Umbilical cord (tissue), 2 donors: ENCODE data around the gene ZNF689. TPM values are rescaled to one million over a fixed set of nuclear protein-coding genes. Genes with fewer than 3 reads are reported as not detected.

Experiments used
- DNase-seq: peaks from one replicate; pipeline ENCODE4 v3.0.0-alpha.2; 2015; ENCODE audit warnings: low spot score
- total RNA-seq: library from RNA; depleted of rRNA; stranded (reverse); fragments of >200 nt; gene quantifications from one replicate; pipeline ENCODE4 v1.2.3, GENCODE V29; 2014; ENCODE audit warnings: low replicate concordance; ENCODE audit not compliant: insufficient read depth

The ZNF689 gene
- total RNA-seq: 8.2 TPM

DNA sequence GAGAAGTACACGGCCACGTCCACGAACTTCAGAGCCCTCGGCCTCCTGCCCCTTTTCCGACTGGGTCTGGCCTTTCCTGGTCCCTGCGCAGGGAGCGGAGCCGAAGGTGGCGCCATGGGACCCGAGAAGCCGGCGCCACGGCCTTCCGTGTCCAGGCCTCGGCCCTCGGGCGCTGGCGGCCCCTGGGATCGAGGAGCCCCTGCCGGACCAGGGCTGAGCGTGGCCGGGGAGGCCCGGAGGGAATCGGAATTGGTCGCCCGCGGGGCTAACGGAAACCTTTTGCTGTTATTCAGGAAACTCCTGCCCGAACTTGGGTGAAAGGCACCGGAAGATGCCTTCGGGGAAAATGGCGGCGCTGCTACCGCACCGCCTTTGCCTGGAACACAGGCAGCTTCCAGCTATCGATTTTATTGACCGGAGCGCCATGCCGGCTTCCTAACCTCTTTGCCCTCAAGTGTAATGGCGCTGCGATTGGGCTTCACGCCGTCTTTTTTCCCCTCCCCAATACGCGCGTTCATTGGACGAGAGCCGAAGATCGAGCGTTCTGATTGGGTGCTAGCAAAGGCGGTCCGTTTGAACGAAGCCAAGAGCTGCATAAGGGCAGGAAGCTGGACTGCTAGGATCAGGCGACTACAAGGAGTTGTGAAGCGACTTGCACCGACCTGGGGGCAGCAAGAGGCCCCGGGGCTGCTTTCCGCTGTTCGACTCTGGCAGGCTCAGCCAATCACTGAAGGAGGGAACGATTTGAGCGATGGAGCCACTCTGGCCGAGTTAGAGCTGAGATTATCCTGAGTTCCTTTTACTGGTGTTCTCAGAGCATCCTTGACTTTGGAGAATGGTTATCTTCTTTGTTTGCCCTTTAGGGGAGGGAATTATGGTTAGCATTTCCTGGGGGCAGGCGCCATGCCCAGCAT is at the start of gene ZNF689:
TSS of gene ZNF689 (minus strand) at position 464 of the 914 bp plus-strand sequence. CDS start at position 116, 348 bp downstream.
- peak; percentile 99 for DNase-seq

- peak; percentile 99 for DNase-seq
These were observed 48.7 kb upstream of the ZNF689 start for GRCh38 chr16:30658731-30659506.

DNA sequence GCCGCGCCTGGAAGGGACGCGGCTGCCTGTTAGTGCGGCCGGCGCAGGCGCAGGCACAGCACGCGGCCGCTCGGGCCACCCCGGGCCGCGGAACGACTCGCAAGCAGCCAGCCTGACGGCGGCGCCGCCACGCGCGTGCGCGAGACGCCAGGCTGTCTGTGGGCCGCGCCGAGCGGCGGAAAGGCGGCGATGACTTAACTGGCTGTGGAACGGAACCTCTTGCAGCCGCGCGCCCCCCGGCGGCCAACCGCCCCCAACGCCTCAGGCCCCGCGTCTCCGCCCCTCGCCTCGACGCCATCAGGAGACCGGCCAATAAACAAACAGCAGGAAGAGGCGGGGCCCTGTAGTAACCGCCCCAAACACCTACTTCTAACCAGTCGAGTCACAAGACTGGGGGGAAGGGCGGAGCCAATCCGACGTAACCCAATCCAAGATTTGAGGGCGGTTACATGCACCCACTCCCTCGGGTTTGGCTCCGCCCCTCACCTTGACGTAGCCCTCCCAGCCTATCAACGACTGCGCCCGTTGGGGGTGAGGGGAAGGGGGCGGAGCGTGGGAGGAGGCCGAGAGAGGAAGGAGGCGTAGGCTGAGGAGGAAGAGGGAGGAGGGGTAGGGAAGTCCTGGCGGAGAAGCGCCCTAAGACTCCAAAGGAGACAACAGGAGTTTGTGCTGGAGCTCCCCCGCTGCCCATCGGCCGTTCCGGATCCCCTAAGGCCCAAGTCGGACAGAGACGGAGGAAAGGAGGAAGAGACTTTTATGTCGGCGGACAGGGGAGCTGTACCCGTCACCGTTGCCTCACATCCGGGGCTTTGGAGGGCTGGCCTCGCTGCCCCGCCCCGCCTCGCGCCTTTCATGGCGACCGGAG is 47.9 kb upstream of the ZNF689 start, which contains the start of gene FBRS:
TSS of gene FBRS (plus strand) at position 566 of the 865 bp plus-strand sequence. CDS start 1,088 bp downstream, outside the sequence.
- DNase-seq: peak; percentile 100

DNA sequence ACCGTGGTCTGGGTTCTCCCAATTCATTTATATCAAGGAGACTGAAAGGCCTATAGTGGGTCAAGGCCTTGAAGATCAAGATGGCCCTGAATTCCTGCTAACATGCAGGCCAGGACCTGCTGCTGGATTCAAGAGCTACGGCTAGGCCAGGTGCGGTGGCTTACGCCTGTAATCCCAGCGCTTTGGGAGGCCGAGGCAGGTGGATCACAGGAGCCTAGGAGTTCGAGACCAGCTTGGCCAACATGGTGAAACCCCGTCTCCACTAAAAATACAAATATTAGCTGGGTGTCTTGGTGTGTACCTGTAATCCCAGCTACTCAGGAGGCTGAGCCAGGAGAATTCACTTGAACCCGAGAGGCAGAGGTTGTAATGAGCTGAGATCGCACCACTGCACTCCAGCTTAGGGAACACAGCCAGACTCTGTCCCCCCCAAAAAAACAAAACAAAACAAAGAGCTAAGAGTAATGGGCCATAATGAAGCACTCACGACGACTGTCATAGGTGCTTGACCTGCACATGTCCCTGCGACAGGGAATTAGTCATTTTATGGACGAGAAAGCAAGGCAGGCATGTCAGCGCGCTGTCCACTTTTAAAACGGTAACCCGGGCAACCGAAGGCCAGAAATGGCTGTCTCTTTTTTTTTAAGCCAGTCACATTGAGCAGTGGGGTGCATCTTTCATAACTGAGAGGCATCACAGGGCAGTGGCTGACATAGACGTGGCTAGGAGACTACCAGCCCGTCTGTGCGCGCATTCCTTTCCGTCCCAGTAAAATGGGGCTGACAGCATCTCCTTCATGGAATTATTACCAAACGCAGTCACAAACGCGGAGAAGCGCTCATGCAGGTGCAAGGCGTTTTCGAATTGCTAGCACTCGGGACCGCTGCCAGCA is 47.0 kb upstream of the ZNF689 start:
- no peak for DNase-seq

DNA sequence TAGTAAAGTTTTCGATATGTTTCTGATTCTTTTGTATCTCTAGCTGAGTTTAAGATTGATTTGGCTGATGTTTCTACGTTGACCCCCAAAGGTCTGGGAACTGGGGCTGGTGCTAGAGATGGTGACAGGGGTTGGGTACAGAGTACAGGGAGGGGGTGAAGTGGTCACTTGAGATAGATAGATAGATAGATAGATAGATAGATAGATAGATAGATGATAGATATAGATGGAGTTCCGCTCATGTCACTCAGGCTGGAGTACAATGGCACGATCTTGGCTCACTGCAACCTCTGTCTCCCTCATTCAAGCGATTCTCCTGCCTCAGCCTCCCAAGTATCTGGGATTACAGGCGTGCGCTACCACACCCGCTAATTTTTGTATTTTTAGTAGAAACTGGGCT is 46.2 kb upstream of the ZNF689 start:
- no peak for DNase-seq

- no peak for DNase-seq
These were observed 45.7 kb upstream of the ZNF689 start for GRCh38 chr16:30655815-30656347.

- no peak for DNase-seq
These were observed 44.7 kb upstream of the ZNF689 start for GRCh38 chr16:30654856-30655255.

DNA sequence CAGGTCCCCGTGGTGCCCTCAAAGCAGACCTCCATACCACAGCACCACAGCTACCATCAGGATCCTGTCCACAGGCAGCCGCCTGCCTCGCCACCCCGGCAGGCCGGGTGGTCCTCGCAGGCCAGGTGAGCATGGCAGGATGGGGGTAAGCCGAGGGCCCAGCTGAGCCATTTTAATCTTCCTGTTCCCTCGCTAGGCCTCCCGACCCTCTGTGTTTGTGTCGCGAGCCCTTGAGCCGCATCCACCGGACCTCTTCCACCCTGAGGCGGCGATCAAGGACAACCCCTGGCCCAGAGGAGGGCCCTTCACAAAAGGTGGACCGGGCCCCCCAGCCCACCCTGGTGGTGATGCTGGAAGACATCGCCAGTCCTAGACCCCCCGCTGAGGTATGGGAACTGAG is 42.5 kb upstream of the ZNF689 start:
- DNase-seq: no peak

- DNase-seq: no peak
These were observed 41.8 kb upstream of the ZNF689 start for GRCh38 chr16:30652005-30652296.

GRCh38 chr16:30651124-30652004 is 41.2 kb upstream of the ZNF689 start:
- peak; percentile 47 for DNase-seq

GRCh38 chr16:30650369-30651123 is 40.4 kb upstream of the ZNF689 start, which contains the start of gene PRR14:
Gene PRR14 (plus strand): TSS chr16:30650960. CDS start chr16:30651646, 686 bp downstream.
- DNase-seq: peak; percentile 100

DNA sequence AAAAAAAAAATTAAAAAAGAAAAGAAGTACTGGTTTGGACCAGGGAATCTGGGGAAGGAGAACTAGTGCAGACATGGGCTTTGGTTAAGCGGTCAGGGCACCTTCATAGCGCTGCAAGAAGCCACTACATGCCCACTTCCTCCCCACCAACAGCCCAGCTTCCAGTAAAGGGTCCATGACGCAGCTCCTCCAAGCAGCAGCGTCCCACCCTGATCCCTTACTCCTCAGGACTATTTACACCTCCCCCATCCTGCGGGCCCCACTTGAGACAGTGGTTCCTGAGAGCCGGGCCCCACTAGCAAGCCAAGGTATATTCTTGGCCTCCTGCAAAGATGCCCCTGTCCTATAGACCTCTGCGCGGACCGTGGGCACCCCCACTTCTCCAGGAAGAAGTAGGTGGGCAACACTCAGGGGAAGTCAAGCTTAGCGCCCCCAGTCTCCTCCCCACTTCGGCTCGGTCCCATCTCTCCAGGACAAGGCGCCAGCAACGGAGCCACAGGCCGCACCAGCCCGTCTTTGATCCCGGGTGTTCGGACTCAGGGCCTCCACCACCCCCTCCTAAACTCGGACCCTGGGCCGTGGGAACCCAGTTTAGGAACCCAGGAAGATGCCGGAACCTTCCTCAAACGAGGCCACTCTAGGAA is 39.7 kb upstream of the ZNF689 start:
- DNase-seq: no peak

GRCh38 chr16:30647274-30647571 is 37.0 kb upstream of the ZNF689 start:
- no peak for DNase-seq

GRCh38 chr16:30645727-30646126 is 35.5 kb upstream of the ZNF689 start:
- DNase-seq: no peak

GRCh38 chr16:30644334-30644830 is 34.2 kb upstream of the ZNF689 start:
- no peak for DNase-seq

- DNase-seq: no peak
These were observed 31.3 kb upstream of the ZNF689 start for GRCh38 chr16:30641378-30641982.

GRCh38 chr16:30637944-30638343 is 27.8 kb upstream of the ZNF689 start:
- DNase-seq: peak; percentile 38
